ENCODE data around the gene TMED5.

Gene TMED5

DNA sequence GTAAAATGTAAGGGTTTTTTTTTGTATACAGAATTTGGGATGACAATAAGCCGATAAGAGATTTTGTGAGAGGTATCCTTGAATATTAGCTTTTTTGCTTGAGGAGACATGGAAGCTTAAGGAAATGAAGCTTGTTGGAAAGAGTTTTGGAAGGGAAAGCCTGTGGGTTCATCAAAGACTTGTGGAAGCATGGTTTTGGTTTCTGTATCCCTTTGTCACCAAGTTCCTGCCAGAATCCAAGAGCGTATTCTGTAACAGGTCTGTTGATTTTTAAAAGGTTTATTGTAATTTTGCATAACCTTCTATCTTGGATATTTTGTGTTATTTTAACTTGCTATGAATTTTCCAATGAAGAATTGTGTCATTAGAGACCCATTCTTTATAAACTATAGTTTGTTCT is 38.1 kb downstream of the TMED5 start:
- no peak overlapping the region for H3K9ac ChIP-seq
- H3K27ac ChIP-seq = no peak overlapping the region
- H3K4me3 ChIP-seq (IDR thresholded peaks at IDR 0.05; ENCODE audit: insufficient read depth, low read depth, low read length) = no peak overlapping the region
- no peaks in the 10 kb centered on the region for H3K79me2 ChIP-seq (ENCODE audit: insufficient read depth, low read depth)
- no peak overlapping the region for H2AFZ ChIP-seq (ENCODE audit: low read depth)
- no peaks in the 10 kb centered on the region for H3K27me3 ChIP-seq (ENCODE audit: insufficient read depth, low read depth)
- H3K4me1 ChIP-seq (ENCODE audit: low read depth, poor library complexity, severe bottlenecking) = no peaks in the 10 kb centered on the region
- TF ChIP-seq, protein P1, sequence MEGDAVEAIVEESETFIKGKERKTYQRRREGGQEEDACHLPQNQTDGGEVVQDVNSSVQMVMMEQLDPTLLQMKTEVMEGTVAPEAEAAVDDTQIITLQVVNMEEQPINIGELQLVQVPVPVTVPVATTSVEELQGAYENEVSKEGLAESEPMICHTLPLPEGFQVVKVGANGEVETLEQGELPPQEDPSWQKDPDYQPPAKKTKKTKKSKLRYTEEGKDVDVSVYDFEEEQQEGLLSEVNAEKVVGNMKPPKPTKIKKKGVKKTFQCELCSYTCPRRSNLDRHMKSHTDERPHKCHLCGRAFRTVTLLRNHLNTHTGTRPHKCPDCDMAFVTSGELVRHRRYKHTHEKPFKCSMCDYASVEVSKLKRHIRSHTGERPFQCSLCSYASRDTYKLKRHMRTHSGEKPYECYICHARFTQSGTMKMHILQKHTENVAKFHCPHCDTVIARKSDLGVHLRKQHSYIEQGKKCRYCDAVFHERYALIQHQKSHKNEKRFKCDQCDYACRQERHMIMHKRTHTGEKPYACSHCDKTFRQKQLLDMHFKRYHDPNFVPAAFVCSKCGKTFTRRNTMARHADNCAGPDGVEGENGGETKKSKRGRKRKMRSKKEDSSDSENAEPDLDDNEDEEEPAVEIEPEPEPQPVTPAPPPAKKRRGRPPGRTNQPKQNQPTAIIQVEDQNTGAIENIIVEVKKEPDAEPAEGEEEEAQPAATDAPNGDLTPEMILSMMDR (conservative IDR thresholded peaks at IDR 0.05; ENCODE audit: low read depth, low read length) = no peak
- no peaks in the 10 kb centered on the region for H4K20me1 ChIP-seq (ENCODE audit: insufficient read depth)
- no peak overlapping the region for H3K4me2 ChIP-seq
- no peaks in the 10 kb centered on the region for H3K36me3 ChIP-seq (ENCODE audit: insufficient read depth)

DNA sequence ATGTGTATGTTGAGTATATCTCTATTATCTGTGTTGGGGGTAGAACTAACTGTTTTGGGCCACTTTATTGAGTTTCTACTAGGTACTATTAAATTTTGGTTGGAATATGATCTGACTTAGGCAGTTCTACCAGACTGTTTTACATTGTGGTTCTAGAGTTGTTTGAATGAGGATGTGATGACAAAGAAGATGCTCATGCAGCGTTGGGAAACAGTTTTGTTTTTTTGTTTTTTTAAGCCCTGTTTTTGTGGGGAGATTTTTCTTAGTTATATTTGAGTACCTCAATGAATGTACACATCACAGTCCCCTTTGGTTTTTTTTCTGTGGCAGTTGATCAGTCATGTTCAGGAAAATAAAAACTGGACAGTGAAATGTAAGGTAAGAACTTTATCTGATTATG is 40.1 kb downstream of the TMED5 start:
- no peak overlapping the region for H3K9ac ChIP-seq
- no peak overlapping the region for H3K4me3 ChIP-seq (IDR thresholded peaks at IDR 0.05; ENCODE audit: insufficient read depth, low read depth, low read length)
- no peak overlapping the region for H2AFZ ChIP-seq (ENCODE audit: low read depth)
- no peaks in the 10 kb centered on the region for H3K79me2 ChIP-seq (ENCODE audit: insufficient read depth, low read depth)
- H3K4me2 ChIP-seq = no peak overlapping the region
- TF ChIP-seq, protein P1 (conservative IDR thresholded peaks at IDR 0.05; ENCODE audit: low read depth, low read length) = no peak
- H3K27ac ChIP-seq = no peak overlapping the region
- no peaks in the 10 kb centered on the region for H3K27me3 ChIP-seq (ENCODE audit: insufficient read depth, low read depth)
- H3K36me3 ChIP-seq (ENCODE audit: insufficient read depth) = no peaks in the 10 kb centered on the region
- no peaks in the 10 kb centered on the region for H3K4me1 ChIP-seq (ENCODE audit: low read depth, poor library complexity, severe bottlenecking)
- H4K20me1 ChIP-seq (ENCODE audit: insufficient read depth) = no peaks in the 10 kb centered on the region

DNA sequence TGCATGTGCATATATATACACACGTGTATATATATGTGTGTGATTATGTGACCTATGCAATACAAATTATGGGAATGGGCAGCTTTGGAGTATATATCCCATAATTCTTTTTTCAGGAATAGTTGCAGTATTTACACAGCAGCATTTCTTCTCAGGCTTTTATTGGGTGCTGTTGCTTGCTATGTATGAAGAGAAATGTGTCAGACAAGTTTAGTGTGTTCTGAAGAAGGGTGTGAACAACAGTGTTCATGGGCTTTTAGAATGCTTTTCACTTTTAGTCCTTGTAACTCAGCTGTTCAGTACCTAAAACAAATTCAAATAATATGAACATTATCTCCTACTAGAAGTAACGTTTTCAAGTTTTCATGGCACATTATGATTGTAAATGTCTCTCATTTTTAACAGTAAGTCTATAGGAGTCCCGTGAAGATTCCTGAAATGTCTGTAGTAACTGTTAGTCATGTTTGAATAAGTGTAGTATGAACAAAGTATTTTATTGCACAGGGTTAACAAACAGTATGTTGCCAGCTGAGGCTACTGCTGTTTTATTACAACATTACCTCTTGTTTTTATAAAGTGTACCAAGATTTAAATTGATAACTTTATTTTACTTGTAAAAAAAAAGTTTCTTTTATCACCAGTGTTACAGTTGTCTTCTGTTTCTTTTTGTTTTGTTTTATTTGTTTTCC is 42.5 kb downstream of the TMED5 start:
- no peak overlapping the region for H2AFZ ChIP-seq (ENCODE audit: low read depth)
- H3K9ac ChIP-seq = no peak overlapping the region
- H3K4me3 ChIP-seq (IDR thresholded peaks at IDR 0.05; ENCODE audit: insufficient read depth, low read depth, low read length) = no peak overlapping the region
- no peaks in the 10 kb centered on the region for H4K20me1 ChIP-seq (ENCODE audit: insufficient read depth)
- H3K4me2 ChIP-seq = no peak overlapping the region
- TF ChIP-seq, protein P1 (conservative IDR thresholded peaks at IDR 0.05; ENCODE audit: low read depth, low read length) = no peak
- H3K27me3 ChIP-seq (ENCODE audit: insufficient read depth, low read depth) = no peaks in the 10 kb centered on the region
- no peaks in the 10 kb centered on the region for H3K79me2 ChIP-seq (ENCODE audit: insufficient read depth, low read depth)
- no peaks in the 10 kb centered on the region for H3K4me1 ChIP-seq (ENCODE audit: low read depth, poor library complexity, severe bottlenecking)
- H3K27ac ChIP-seq = no peak overlapping the region
- no peaks in the 10 kb centered on the region for H3K36me3 ChIP-seq (ENCODE audit: insufficient read depth)

DNA sequence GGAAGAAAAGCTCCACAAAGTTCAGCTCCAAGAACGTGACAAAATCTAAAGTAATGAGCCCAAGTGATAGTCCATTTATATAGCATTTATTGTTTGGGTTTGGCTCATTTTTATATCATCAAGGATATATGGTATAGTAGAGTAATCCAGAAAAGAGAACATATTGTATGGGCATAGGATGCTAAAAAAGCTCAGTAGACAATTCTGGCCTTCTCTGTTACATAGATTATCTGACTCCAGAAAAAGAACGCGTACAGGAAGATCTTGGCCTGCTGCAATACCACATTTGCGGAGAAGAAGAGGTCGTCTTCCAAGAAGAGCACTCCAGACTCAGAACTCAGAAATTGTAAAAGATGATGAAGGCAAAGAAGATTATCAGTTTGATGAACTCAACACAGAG is 43.8 kb downstream of the TMED5 start:
- Histone ChIP-seq H3K4me1 (ENCODE audit: low read depth, poor library complexity, severe bottlenecking) (no peaks in the 10 kb centered on the region), H2AFZ (ENCODE audit: low read depth) (no peak overlapping the region), H3K27ac (no peak overlapping the region), H3K4me2 (no peak overlapping the region), H4K20me1 (ENCODE audit: insufficient read depth) (no peaks in the 10 kb centered on the region), H3K4me3 (IDR thresholded peaks at IDR 0.05; ENCODE audit: insufficient read depth, low read depth, low read length) (no peak overlapping the region), H3K36me3 (ENCODE audit: insufficient read depth) (no peaks in the 10 kb centered on the region), H3K79me2 (ENCODE audit: insufficient read depth, low read depth) (no peaks in the 10 kb centered on the region), H3K27me3 (ENCODE audit: insufficient read depth, low read depth) (no peaks in the 10 kb centered on the region), H3K9ac (no peak overlapping the region)
- TF ChIP-seq, protein P1 (conservative IDR thresholded peaks at IDR 0.05; ENCODE audit: low read depth, low read length) = no peak

Data from KMS-11 (cell line).